H9 (cell line): ENCODE measurements around the gene PALM3. TPM values are rescaled to one million over a fixed set of nuclear protein-coding genes. Genes with fewer than 3 reads are reported as not detected.

Experiments
- DNase-seq: peaks from one replicate; pipeline ENCODE4 v3.0.0-alpha.2; 2017
- H2AFZ ChIP-seq: one replicate; pipeline ENCODE4 v1.6.1; 2013; ENCODE audit warnings: mild to moderate bottlenecking, low read length, control low read depth, moderate library complexity
- H2AK5ac ChIP-seq: 2 replicates; pipeline ENCODE4 v1.6.1; 2013; ENCODE audit warnings: low read length, control low read depth, mixed read lengths; ENCODE audit not compliant: insufficient read length
- H2BK120ac ChIP-seq: one replicate; pipeline ENCODE4 v1.6.1; 2013; ENCODE audit warnings: low read depth, mild to moderate bottlenecking, low read length, control low read depth, inconsistent platforms; ENCODE audit not compliant: poor library complexity, severe bottlenecking
- H2BK12ac ChIP-seq: 2 replicates; pipeline ENCODE4 v1.6.1; 2013; ENCODE audit warnings: low read length, control low read depth, mixed read lengths, low read depth; ENCODE audit not compliant: insufficient read length
- H2BK15ac ChIP-seq: 2 replicates; pipeline ENCODE4 v1.6.1; 2013; ENCODE audit warnings: low read depth, low read length, control low read depth
- H2BK20ac ChIP-seq: one replicate; pipeline ENCODE4 v1.6.1; 2013; ENCODE audit warnings: low read depth, mild to moderate bottlenecking, low read length, control low read depth, inconsistent platforms; ENCODE audit not compliant: poor library complexity, severe bottlenecking
- H2BK5ac ChIP-seq: 2 replicates; pipeline ENCODE4 v1.6.1; 2013; ENCODE audit warnings: low read length, control low read depth, mixed read lengths; ENCODE audit not compliant: insufficient read length
- H3K14ac ChIP-seq: 2 replicates; pipeline ENCODE4 v1.6.1; 2013; ENCODE audit warnings: low read length, control low read depth; ENCODE audit not compliant: insufficient read depth
- H3K18ac ChIP-seq: 2 replicates; pipeline ENCODE4 v1.6.1; 2013; ENCODE audit warnings: low read depth, mild to moderate bottlenecking, mixed read lengths, low read length, control low read depth; ENCODE audit not compliant: insufficient read length
- H3K23ac ChIP-seq: 2 replicates; pipeline ENCODE4 v1.6.1; 2013; ENCODE audit warnings: low read length, control low read depth, mixed read lengths, low read depth; ENCODE audit not compliant: insufficient read length
- H3K23me2 ChIP-seq: 2 replicates; pipeline ENCODE4 v1.6.1; 2013; ENCODE audit warnings: low read depth, mild to moderate bottlenecking, mixed read lengths, low read length, control low read depth; ENCODE audit not compliant: insufficient read length, poor library complexity, severe bottlenecking
- H3K27ac ChIP-seq: 2 replicates; pipeline ENCODE4 v1.5.1; 2013; ENCODE audit warnings: low read length, control low read depth, mixed read lengths, low read depth; ENCODE audit not compliant: insufficient read length
- H3K27me3 ChIP-seq: 2 replicates; pipeline ENCODE4 v1.6.1; 2013; ENCODE audit warnings: low read length, control low read depth, inconsistent platforms; ENCODE audit not compliant: insufficient read depth
- H3K4ac ChIP-seq: 2 replicates; pipeline ENCODE4 v1.6.1; 2013; ENCODE audit warnings: low read depth, mild to moderate bottlenecking, control low read depth, inconsistent platforms, low read length, moderate library complexity
- H3K4me1 ChIP-seq: 2 replicates; pipeline ENCODE4 v1.6.1; 2013; ENCODE audit warnings: low read length, control low read depth, inconsistent platforms; ENCODE audit not compliant: insufficient read depth
- H3K4me2 ChIP-seq: 2 replicates; pipeline ENCODE4 v1.6.1; 2013; ENCODE audit warnings: low read length, control low read depth, mixed read lengths; ENCODE audit not compliant: insufficient read length, insufficient read depth
- H3K56ac ChIP-seq: 2 replicates; pipeline ENCODE4 v1.6.1; 2013; ENCODE audit warnings: low read depth, mild to moderate bottlenecking, mixed read lengths, low read length, control low read depth; ENCODE audit not compliant: insufficient read length
- H3K79me1 ChIP-seq: 2 replicates; pipeline ENCODE4 v1.6.1; 2013; ENCODE audit warnings: low read depth, mild to moderate bottlenecking, moderate library complexity, low read length, control low read depth, inconsistent platforms; ENCODE audit not compliant: insufficient read depth, poor library complexity, severe bottlenecking
- H3K79me2 ChIP-seq: 2 replicates; pipeline ENCODE4 v1.6.1; 2013; ENCODE audit warnings: low read length, control low read depth, inconsistent platforms; ENCODE audit not compliant: insufficient read depth
- H3K9ac ChIP-seq: 2 replicates; pipeline ENCODE4 v1.6.1; 2013; ENCODE audit warnings: low read length, control low read depth, mixed read lengths; ENCODE audit not compliant: insufficient read length; ENCODE audit errors: extremely low read depth
- H3K9me3 ChIP-seq: one replicate; pipeline ENCODE4 v1.6.1; 2013; ENCODE audit warnings: low read depth, low read length, inconsistent platforms; ENCODE audit not compliant: control insufficient read depth
- H3T11ph ChIP-seq: one replicate; pipeline ENCODE4 v1.6.1; 2013; ENCODE audit warnings: mild to moderate bottlenecking, low read length, control low read depth, inconsistent platforms
- H4K20me1 ChIP-seq: one replicate; pipeline ENCODE4 v1.6.1; 2013; ENCODE audit not compliant: control insufficient read depth, insufficient read length, insufficient read depth
- H4K5ac ChIP-seq: 2 replicates; pipeline ENCODE4 v1.6.1; 2013; ENCODE audit warnings: low read depth, mild to moderate bottlenecking, mixed read lengths, low read length, control low read depth; ENCODE audit not compliant: insufficient read length
- H4K8ac ChIP-seq: replicated peaks from 2 replicates; pipeline ENCODE4 v1.6.1; 2013; ENCODE audit warnings: low read length, control low read depth, mixed read lengths, low read depth; ENCODE audit not compliant: insufficient read length
- H4K91ac ChIP-seq: 2 replicates; pipeline ENCODE4 v1.6.1; 2013; ENCODE audit warnings: low read depth, mild to moderate bottlenecking, moderate library complexity, mixed read lengths, low read length, control low read depth; ENCODE audit not compliant: insufficient read length
- H3K27ac Mint-ChIP-seq, 3 experiments: 2 replicates in 2 of 3; 3 replicates in 1 of 3; pipeline ENCODE4 v1.8.0; 2020 to 2021; ENCODE audit warnings: mixed read lengths in 3 of 3, mild to moderate bottlenecking in 1 of 3, moderate library complexity in 1 of 3
- H3K27me3 Mint-ChIP-seq: 2 replicates; pipeline ENCODE4 v1.8.0; 2021; ENCODE audit warnings: low read depth, mild to moderate bottlenecking, moderate library complexity, mixed read lengths
- H3K36me3 Mint-ChIP-seq, 3 experiments: 2 replicates in 2 of 3; 3 replicates in 1 of 3; pipeline ENCODE4 v1.8.0; 2020 to 2021; ENCODE audit warnings: low read depth in 3 of 3, mixed read lengths in 3 of 3; ENCODE audit not compliant: insufficient read depth in 1 of 3
- H3K4me1 Mint-ChIP-seq, 2 experiments: 2 replicates each; pipeline ENCODE4 v1.8.0; 2020; ENCODE audit warnings: mixed read lengths in 2 of 2
- H3K4me3 Mint-ChIP-seq, 2 experiments: 2 replicates in 1 of 2; 3 replicates in 1 of 2; pipeline ENCODE4 v1.8.0; 2020 to 2021; ENCODE audit warnings: mild to moderate bottlenecking in 2 of 2, mixed read lengths in 2 of 2, moderate library complexity in 1 of 2
- H3K9me3 Mint-ChIP-seq, 2 experiments: 2 replicates in 1 of 2; 3 replicates in 1 of 2; pipeline ENCODE4 v1.8.0; 2020; ENCODE audit warnings: mild to moderate bottlenecking in 2 of 2, mixed read lengths in 2 of 2, moderate library complexity in 1 of 2
- CTCF ChIP-seq: fragments of 200-600 bp; sonication (generic); conservative IDR thresholded peaks from 3 replicates; pipeline ENCODE4 v1.8.0; 2021; ENCODE audit warnings: antibody characterized with exemption, mild to moderate bottlenecking
- WGBS: extraction: QIAGEN DNeasy Blood & Tissue Kit; methylation state at CpG from one replicate; pipeline ENCODE4 v1.1.7; 2013; ENCODE audit warnings: missing lambda C conversion rate, low lambda C conversion rate, mixed read lengths; ENCODE audit not compliant: insufficient read length; ENCODE audit errors: extremely low coverage; 5-methylcytosine and 5-hydroxymethylcytosine counted together
- long read RNA-seq: library from polyadenylated mRNA; unstranded; transcript quantifications from one replicate; pipeline ENCODE4 v2.0.0, GENCODE V29; 2020
- total RNA-seq: library from RNA; stranded (reverse); gene quantifications from 2 replicates; pipeline ENCODE4 v1.2.1, GENCODE V29; 2021

The PALM3 gene
- 11.5 and 13.5 TPM in 2 replicates for total RNA-seq
- long read RNA-seq, partial matches to known transcripts, result 0 of 6 reads
- long read RNA-seq, other reads (novel, unspliced or antisense), result 5 of 6 reads

GRCh38 chr19:14061751-14062557, at the start of gene PALM3:
PALM3 (minus strand) TSS chr19:14062076; CDS start chr19:14061980, 96 bp downstream.
- no peak within 1 kb of the TSS for H3K4me3 Mint-ChIP-seq
- Histone ChIP-seq H2AK5ac (no peak within 1 kb of the TSS), H2BK20ac (no peak within 1 kb of the TSS), H2BK120ac (no peak within 1 kb of the TSS), H2BK5ac (no peak within 1 kb of the TSS), H3K56ac (no peak within 1 kb of the TSS), H2AFZ (no peak within 1 kb of the TSS), H3K9me3 (no peaks in the 10 kb centered on the region), H3K18ac (no peak within 1 kb of the TSS), H4K20me1 (no peaks in the 10 kb centered on the region), H2BK12ac (no peak within 1 kb of the TSS), H3K4ac (no peak within 1 kb of the TSS), H3K27ac (no peak within 1 kb of the TSS), H4K8ac (no peak within 1 kb of the TSS), H3K14ac (no peak within 1 kb of the TSS), H4K5ac (no peak within 1 kb of the TSS), H2BK15ac (no peak within 1 kb of the TSS), H3K79me1 (no peaks in the 10 kb centered on the region), H3K27me3 (peaks cover 8% of the 10 kb centered on the region), H3K23me2 (peaks cover 6% of the 10 kb centered on the region), H3K79me2 (no peaks in the 10 kb centered on the region), H3K23ac (no peak within 1 kb of the TSS), H3K4me2 (no peak within 1 kb of the TSS), H3T11ph (no peak within 1 kb of the TSS), H3K4me1 (no peaks in the 10 kb centered on the region; the same call in 1 of the 2 replicates), H3K9ac (no peak within 1 kb of the TSS), H4K91ac (no peak within 1 kb of the TSS)
- peaks cover 44% of the 10 kb centered on the region for H3K27me3 Mint-ChIP-seq
- H3K27ac Mint-ChIP-seq, result no peak within 1 kb of the TSS; a peak in 1 of 7 replicates
- H3K36me3 Mint-ChIP-seq, result no peaks in the 10 kb centered on the region
- TF ChIP-seq CTCF, result no peak
- WGBS, result no CpG with 5 or more reads among the region's 19 CpGs
- no peak for DNase-seq
- H3K9me3 Mint-ChIP-seq, result no peaks in the 10 kb centered on the region; a peak in 2 of 5 replicates
- H3K4me1 Mint-ChIP-seq, result peaks cover 6 to 20% of the 10 kb centered on the region in 2 experiments
